OCI-M2 (cell line): ENCODE measurements around the gene SLC4A9.
"Not testable (repeated sequence)": the region's sequence is repeated elsewhere in the genome, so short reads cannot be mapped to it uniquely, and the experiment has no call there.

Experiments used
- DNase-seq: peaks from one replicate; lab custom pipeline; 2025; ENCODE audit not compliant: unreplicated experiment; lab: John Stamatoyannopoulos, UW

Gene SLC4A9

DNA sequence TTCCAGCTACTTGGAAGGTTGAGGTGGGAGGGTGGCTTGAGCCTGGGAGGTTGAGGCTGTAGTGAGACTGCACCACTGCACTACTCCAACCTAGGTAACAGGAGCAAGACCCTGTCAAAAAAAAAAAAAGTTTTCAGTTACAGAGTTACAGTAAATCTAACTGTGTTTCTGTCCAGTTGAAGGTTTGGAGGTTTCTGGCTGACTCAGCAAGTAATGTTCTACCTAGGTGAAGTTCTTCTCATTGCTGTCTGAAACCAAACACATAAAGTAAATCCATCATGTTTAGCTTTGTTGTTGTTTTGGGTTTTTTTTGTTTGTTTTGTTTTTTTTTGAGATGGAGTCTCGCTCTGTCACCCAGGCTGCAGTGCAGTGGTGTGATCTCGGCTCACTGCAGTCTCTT lies 33.7 kb downstream of the SLC4A9 start:
- no peak for DNase-seq

DNA sequence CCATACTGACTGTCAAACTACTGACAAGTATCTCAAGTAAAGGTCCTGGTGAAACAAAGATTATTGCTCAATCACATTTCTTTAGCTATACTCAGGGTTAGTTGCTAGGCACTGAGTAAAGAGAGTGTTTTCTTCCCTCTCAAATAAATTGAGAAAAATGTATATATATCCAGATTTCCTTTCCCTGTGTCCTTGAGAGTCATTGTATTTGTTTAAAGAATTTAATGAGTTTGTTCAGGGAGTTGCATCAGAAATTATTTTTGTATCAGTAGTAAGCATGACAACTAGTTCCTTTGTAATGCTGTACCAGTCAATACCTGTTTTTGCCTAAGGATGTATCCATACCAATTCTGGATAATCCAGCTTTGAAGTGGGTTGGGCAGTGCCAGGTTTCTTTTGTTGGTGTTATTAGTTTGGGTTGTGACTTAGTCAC lies 38.4 kb downstream of the SLC4A9 start:
- no peak for DNase-seq

DNA sequence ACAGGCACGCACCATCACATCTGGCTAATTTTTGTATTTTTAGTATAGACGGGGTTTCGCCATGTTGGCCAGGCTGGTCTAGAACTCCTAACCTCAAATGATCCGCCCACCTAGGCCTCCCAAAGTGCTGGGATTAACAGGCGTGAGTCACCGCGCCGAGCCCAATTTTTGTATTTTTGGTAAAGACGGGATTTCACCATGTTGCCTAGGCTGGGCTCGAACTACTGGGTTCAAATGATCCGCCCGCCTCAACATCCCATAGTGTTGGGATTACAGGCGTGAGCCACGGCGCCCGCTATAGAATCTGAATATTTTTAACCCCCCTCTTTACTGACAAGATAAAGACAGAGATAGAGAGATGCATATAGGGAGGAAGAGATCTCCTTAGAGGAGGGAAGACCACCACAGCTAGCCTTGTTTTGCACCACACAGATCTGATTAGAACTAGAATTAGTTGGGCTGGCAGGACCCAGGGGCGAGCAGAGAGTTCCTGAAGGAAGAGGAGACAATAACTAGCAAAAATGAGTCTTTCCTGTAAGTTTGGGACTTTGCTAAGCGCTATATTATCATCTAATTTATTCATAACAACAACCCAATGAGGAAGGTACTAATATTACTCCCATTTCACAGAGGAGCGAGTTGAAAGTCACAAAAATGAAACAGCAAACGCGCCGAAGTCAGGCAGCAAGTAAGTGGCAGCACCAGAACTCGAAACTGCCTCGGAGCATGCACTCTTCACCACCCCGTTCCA lies 40.2 kb downstream of the SLC4A9 start:
- no peak for DNase-seq

DNA sequence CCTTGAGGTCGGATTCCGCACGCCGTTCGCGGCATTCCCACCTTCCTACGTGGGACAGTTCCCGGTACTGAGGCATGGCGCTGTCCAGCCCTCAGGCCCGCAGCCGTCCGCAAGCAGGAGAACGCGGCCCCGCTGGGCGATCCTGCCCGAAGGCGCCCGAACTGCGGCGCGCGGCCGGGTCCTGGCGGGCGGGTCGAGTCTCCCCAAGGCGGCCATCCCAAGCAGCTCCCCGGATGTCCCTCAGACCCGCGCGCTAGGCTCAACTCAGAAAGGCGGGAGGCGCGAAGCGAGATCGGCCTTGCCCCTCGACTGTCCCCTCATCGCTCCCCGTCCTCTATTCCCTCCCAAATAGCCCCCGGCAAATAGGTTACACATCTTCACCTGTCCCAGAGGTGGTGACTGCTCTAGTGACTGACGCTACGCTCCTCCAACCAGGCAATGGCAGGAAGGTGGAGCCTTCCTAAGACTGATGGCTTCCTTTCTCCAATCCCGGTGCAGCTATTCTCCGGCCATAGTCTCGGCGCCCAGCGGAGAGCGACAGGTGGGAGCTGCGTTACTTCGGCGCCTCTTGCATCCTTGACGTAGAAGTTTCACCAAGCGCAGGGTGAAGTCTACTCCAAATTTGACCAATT lies 40.9 kb downstream of the SLC4A9 start:
- no peak for DNase-seq

DNA sequence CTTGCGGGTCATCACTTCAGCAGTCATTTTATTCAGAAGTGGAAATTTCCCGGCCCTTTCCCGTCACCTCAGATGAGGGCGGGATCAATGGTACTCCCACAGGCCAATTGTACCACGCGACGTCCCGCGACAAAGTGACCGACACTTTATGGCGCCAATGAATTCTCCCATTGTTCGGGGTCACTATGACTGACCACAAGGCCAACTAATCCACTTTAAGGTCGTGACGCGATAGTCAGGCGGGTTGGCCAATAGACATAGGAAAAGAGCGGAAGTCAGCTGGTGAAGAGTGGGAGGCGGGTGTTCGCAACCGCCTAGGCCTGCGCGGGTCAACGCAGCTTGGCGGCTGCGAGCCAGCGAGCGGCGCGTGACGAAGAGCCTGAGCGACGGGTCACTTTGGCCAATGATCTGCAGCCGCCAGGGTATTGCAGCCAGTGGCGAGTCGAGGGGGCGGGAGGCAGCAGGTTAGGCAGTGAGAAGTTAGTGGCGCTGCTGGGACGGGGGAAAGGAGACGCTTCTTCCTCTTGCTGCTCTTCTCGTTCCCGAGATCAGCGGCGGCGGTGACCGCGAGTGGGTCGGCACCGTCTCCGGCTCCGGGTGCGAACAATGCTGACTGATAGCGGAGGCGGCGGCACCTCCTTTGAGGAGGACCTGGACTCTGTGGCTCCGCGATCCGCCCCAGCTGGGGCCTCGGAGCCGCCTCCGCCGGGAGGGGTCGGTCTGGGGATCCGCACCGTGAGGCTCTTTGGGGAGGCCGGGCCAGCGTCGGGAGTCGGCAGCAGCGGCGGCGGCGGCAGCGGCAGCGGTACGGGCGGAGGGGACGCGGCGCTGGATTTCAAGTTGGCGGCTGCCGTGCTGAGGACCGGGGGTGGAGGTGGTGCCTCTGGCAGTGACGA lies 41.6 kb downstream of the SLC4A9 start, which contains the start of gene ANKHD1:
Gene ANKHD1, plus strand, starts transcription at position 472 of the 896 bp plus-strand sequence. Its CDS starts 135 bp downstream, at position 607.
- DNase-seq = peak; percentile 91

DNA sequence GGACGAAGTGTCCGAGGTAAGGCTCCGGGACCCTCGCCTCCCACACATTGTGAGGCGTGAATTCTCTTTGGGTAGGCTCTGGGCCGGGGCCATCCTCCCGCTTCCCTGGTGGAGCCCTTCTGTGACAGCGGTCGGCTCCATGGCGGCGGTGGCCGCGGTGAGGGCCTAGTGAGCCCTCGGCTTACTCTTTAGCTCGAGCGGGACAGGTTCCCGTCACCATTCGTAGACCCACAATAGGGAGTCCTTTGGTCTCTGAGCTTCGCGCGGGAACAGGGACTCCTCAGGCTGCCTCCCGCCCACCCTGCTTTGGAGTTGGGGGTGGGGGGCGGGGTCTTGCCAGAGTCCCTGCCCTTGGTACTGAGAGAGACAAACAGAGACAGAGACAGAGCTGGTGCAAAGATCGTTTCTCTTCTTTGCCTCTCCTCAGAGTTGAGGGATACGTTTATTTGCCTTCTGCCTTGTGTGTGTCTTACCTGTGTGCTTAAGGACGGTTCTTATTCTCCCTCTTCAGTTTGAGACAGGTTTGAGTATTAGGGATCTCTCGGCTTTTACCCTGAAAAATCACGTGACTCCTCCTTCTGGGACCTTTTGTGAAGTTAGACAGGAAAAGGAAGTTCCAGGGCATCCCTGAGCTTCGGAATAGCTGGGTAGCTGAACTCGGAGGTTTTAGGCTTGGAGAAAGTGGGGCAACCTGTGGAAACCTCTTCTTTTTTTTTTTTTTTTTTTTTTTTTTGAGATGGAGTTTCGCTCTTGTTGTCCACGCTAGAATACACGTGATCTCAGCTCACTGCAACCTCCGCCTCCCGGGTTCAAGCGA lies 42.5 kb downstream of the SLC4A9 start:
- peak; percentile 29 for DNase-seq

DNA sequence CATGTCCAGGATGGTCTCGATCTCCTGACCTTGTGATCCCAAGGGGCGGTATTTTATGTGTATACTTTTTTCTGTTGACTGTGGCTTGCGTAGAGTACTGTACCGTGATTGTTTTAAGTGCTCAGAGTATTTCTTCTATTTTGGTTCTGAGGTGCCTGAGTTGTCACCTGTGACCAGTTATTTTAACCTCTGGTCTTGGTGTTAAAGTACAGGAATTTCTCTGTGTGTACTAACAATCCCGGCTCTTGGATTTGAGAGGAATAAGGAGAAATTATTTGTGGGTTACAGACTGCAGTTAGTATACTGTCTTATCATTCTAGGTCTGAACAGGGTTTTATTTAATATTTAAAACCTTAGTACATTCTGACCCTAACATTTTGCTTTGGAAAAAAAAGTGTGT lies 43.6 kb downstream of the SLC4A9 start:
- DNase-seq = no peak

DNA sequence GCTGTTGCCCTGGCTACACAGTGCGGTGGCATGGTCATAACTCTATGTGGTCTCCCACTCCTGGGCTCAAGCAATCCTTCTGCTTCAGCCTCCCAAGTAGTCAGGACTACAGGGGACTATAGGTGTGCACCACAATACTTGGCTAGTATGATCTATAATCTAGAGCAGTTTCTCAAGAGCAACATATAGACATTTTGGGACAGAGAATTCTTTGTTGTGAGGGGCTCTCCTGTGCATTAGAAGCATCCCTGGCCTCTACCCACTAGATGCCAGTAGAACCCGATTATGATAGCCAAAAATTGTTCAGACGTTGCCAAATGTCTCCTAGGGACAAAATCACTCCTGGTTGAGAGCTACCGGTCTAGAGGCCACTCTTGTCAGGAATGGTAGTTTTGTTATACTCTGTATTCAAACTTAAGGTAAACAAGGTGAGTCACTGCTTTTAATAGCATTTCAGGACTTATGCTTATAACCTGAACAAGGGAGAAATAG lies 48.8 kb downstream of the SLC4A9 start:
- DNase-seq = no peak

DNA sequence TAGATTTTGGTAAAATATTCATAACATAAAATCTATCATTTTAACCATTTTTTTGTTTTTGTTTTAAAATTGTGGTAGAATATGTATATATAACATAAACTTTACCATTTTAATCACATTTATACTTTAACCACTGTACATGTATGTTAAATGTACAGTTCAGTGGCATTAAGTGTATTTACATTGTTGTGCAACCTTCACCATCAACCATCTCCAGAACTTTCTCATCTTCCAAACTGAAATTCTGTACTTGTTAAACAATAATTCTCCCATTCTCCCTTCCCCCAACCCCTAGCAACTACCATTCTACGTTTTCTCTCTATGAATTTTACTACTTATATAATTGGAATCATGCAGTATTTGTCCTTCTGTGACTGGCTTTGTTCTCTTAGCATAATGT lies 53.2 kb downstream of the SLC4A9 start:
- DNase-seq = no peak

DNA sequence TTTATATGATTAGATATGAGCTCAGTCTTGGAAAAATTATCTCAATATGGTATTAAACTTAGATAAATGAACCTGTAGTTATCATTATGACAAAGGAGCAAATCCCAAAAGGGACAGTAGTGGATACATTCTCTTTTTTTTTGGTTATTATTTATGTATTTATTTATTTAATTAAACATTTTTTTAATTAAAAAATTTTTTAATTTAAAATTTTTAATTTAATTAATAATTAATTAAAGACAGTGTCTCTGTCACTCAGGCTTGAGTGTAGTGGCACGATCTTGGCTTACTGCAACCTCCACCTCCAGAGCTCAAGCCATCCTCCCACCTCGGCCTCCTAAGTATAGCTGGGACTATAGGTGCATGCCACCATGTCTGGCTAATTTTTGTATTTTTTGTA lies 57.2 kb downstream of the SLC4A9 start:
- DNase-seq = no peak

DNA sequence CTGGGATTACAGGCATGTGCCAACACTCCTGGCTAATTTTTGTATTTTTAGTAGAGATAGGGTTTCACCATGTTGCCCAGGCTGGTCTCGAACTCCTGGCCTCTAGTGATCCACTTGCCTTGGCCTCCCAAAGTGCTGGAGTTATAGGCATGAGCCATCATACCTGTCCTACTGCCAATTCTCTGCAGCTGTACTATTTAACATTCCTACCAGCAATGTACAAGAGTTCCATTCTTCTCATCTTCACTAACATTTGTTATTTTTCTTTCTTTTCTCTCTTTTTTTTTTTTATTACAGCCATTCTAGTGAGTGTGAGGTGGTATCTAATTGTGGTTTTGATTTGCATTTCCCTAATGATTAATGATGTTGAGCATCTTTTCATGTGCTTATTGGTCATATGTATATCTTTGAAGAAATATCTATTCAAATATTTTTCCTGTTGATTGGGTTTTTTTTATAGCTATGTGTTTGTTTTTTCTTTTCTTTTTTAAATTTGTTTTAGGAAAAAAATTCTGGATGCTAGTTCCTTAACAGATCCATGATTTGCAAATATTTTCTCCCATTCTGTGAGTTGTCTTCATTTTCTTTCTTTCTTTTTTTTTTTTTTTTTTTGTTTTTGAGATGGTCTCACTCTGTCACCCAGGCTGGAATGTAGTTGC lies 59.0 kb downstream of the SLC4A9 start:
- DNase-seq = no peak

DNA sequence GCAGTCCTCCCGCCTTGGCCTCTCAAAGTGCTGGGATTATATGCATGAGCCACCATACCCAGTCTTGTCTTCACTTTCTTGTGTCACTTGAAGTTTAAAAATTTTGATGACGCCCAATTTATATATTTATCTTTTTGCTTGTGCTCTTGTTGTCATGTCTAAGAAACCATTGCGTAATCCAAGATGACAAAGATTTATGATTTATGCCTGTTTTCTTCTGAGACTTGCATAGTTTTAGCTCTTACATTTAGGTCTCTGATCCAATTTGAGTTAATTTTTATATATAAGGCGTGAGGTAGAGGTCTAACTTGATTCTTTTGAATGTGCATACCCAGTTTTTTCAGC lies 60.2 kb downstream of the SLC4A9 start:
- no peak for DNase-seq

DNA sequence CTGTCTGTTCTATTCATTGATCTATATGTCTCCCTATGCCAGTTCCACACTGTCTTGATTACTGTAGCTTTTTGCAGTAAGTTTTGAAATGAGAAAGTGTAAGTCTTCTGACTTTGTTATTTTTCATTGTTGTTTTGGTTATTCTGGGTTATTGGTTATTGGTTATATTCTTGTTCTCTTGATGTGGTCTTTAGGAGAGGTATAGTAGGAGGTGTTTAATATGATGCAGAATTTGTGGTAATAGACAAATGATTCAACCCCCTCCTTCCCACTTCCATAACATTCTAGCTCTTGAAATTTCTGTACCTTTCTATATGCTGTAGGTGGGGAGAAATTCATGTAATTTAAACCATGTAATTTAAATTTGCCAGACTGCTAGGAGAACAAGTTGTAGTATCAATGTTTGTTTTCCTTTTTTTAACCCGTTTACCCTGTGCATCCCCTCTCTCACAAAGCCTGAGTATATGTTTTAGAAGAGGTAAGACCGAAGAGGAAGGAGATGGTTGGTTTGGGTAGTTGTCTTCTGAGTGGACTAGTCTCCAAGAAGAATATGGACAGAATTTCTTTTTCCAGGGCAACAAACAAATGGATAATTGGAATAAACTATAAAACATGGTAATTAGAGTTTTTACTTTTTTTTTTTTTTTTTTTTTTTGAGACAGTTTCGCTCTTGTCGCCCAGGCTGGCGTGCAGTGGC lies 60.8 kb downstream of the SLC4A9 start:
- no peak for DNase-seq

DNA sequence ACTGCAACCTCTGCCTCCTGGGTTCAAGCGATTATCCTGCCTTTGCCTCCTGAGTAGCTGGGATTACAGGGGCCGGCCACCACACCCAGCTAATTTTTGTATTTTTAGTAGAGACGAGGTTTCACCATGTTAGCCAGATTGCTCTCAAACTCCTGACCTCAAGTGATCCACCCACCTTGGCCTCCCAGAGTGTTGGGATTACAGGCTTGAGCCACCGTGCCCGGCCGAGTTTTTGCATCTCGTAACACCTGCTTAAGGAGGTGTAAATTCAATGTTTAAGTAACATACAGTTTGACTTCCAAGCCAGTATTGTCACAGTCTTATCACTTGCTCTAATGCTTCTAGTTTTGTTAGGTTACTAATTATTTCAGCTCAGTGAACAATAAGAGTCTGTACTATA lies 61.4 kb downstream of the SLC4A9 start:
- not testable (repeated sequence) for DNase-seq

DNA sequence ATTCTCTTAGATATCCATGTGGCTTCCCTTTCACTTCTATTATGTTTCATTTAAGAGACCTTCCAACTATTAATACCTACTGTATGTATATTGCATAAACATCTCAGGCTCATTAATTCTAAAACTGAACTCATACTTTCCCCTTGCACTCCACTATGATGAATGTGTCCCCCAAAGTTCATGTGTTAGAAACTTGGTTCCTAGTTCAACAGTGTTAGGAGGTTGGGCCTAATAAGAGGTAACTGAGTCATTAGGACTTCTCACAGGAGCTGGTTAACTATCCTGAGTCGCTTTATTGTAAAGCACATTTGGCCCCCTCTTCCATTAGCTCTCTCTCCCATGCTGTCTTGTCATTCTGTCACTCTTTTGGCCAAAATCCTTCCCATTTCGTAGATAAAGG lies 63.6 kb downstream of the SLC4A9 start:
- no peak for DNase-seq

DNA sequence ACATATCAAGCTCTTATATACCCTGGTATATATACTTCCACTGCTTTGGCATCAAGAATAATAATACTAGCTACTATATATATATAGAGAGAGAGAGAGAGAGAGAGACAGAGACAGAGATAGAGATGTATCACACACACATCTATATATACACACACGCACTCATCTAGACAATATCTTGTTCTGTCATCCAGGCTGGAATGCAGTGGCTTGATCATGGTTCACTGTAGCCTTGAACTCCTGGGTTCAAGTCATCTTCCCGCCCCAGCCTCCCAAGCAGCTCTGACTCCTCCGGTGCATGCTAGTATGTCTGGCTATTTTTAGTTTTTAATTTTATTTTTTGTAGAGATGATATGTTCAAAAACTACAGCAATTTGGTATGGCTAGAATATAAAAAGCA lies 64.1 kb downstream of the SLC4A9 start:
- no peak for DNase-seq
